HepG2 (cell line): ENCODE measurements around the gene AKAP14. TPM values are rescaled to one million over a fixed set of nuclear protein-coding genes. Genes with fewer than 3 reads are reported as not detected.

Experiments
- FOXJ3 ChIP-seq: sonication (generic); formaldehyde crosslinking; IDR thresholded peaks from 2 replicates; pipeline ENCODE4 v1.4.0; 2020; ENCODE audit warnings: missing genetic modification reagents, mild to moderate bottlenecking, borderline replicate concordance
- HDAC2 ChIP-seq: sonication (generic); formaldehyde crosslinking; IDR thresholded peaks from 2 replicates; pipeline ENCODE4 v1.4.0; 2020; ENCODE audit warnings: missing genetic modification reagents
- HOXD1 ChIP-seq: sonication (generic); formaldehyde crosslinking; IDR thresholded peaks from 2 replicates; pipeline ENCODE4 v1.5.0; 2020; ENCODE audit warnings: missing genetic modification reagents
- KLF16 ChIP-seq, 2 experiments: sonication (generic) in 1 of 2; formaldehyde crosslinking in 1 of 2; IDR thresholded peaks; 2 replicates each; pipeline versions ENCODE4 v1.6.1 to v1.8.0; 2016 to 2023; ENCODE audit warnings: missing genetic modification reagents in 2 of 2, missing compliant biosample characterization in 1 of 2
- MEIS2 ChIP-seq: sonication (generic); formaldehyde crosslinking; IDR thresholded peaks from 2 replicates; pipeline ENCODE4 v1.9.0; 2021; ENCODE audit warnings: mild to moderate bottlenecking, missing genetic modification reagents
- MLLT10 ChIP-seq: sonication (generic); formaldehyde crosslinking; IDR thresholded peaks from 2 replicates; pipeline ENCODE4 v1.4.0; 2020; ENCODE audit warnings: missing genetic modification reagents
- SALL2 ChIP-seq: sonication (generic); formaldehyde crosslinking; IDR thresholded peaks from 2 replicates; pipeline ENCODE4 v1.8.1; 2023; ENCODE audit warnings: mild to moderate bottlenecking, missing genetic modification reagents, inconsistent platforms
- STAG1 ChIP-seq: sonication (generic); formaldehyde crosslinking; IDR thresholded peaks from 2 replicates; pipeline ENCODE4 v1.4.0; 2020; ENCODE audit warnings: missing genetic modification reagents
- THAP11 ChIP-seq: IDR thresholded peaks from 2 replicates; pipeline ENCODE4 v1.6.1; 2016; ENCODE audit warnings: missing biosample characterization, missing genetic modification reagents
- ZMYM4 ChIP-seq: sonication (generic); formaldehyde crosslinking; IDR thresholded peaks from 2 replicates; pipeline ENCODE4 v1.8.1; 2023; ENCODE audit warnings: mild to moderate bottlenecking, missing genetic modification reagents
- ZNF574 ChIP-seq: sonication (generic); formaldehyde crosslinking; IDR thresholded peaks from 2 replicates; pipeline ENCODE4 v1.4.0; 2020; ENCODE audit warnings: missing genetic modification reagents
- polyA plus RNA-seq, 8 experiments: library from polyadenylated mRNA; depleted of rRNA in 3 of 8; stranded (reverse) in 7 of 8; unstranded in 1 of 8; fragments of >200 nt; fragmentation: Illumina TruSeq in 4 of 8; extraction: Trizol in 4 of 8; gene quantifications; 2 replicates each; pipeline versions ENCODE4 v1.2.1 to v1.2.3, GENCODE V29; 2011 to 2016; ENCODE audit warnings: low read depth in 4 of 8, missing spikeins in 1 of 8, mixed read lengths in 1 of 8; ENCODE audit not compliant: insufficient read depth in 1 of 8
- total RNA-seq, 5 experiments: library from RNA; depleted of rRNA; stranded (reverse); fragments of >200 nt; fragmentation: Illumina TruSeq; extraction: Trizol; gene quantifications; 2 replicates each; pipeline ENCODE4 v1.2.3, GENCODE V29; 2016; ENCODE audit warnings: low read depth in 1 of 5
- TF ChIP-seq, protein P1 (sequence below): sonication (generic); formaldehyde crosslinking; IDR thresholded peaks from 2 replicates; pipeline ENCODE4 v1.4.0; 2020; ENCODE audit warnings: missing genetic modification reagents, borderline replicate concordance
- TF ChIP-seq, protein P2 (sequence below): sonication (generic); formaldehyde crosslinking; IDR thresholded peaks from 2 replicates; pipeline ENCODE4 v1.5.1; 2020; ENCODE audit warnings: missing genetic modification reagents, mild to moderate bottlenecking, borderline replicate concordance
- TF ChIP-seq, protein P3 (sequence below): IDR thresholded peaks from 2 replicates; pipeline ENCODE4 v1.6.1; 2016; ENCODE audit warnings: missing compliant biosample characterization, missing genetic modification reagents, borderline replicate concordance
- TF ChIP-seq, protein P4 (sequence below): sonication (generic); formaldehyde crosslinking; IDR thresholded peaks from 2 replicates; pipeline ENCODE4 v1.5.1; 2020; ENCODE audit warnings: missing genetic modification reagents, mild to moderate bottlenecking, borderline replicate concordance
- TF ChIP-seq, protein P5 (sequence below): sonication (generic); formaldehyde crosslinking; IDR thresholded peaks from 2 replicates; pipeline ENCODE4 v1.8.1; 2023; ENCODE audit warnings: mild to moderate bottlenecking, missing genetic modification reagents

Gene AKAP14
- total and polyA plus RNA-seq, 2 of the 13 experiments (the other 11 are each of a cell fraction or from before 2014, with no cell fraction given): 0.20 to 1.7 TPM

DNA sequence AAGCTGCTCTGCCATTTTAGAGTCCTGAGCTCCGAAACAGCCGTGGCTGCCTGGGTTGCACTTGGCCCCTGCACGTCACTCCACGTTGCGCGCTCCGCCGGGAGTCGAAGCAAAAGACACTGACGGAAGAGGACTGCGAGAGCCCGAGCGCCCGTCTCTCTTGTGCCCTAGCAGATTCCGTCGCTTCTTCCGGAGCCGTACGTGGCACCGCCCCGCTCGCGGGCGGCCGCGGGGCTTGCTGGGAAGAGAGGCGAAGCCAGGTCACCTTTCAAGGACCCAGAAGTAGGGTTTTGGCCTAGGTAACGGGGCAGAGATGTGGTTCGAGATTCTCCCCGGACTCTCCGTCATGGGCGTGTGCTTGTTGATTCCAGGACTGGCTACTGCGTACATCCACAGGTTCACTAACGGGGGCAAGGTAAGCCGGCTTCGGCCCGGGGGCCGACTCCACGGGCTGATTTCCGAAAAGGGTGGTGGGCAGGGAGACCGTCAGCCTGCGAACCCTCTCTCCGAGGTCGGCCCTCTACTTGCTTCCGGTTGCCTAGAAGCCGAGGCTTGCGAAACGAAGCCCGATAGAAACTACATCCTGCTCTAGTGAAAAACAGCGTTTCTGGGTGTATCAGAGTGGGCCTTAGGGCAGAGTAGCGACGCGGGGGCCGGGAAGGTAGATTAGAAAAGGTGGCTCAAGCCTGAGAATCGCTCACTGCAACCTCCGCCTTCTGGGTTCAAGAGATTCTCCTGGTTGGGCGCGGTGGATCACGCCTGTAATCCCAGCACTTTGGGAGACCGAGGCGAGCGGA lies 23.9 kb upstream of the AKAP14 start, which contains the start of the genes NDUFA1 and RNF113A (continued):
- TF ChIP-seq MEIS2 (CRISPR knock-in tag) (peak; percentile 52; the same call in 1 of the 2 replicates), MLLT10 (CRISPR knock-in tag) (no peak), STAG1 (no peak), HDAC2 (CRISPR knock-in tag) (peak; percentile 32), SALL2 (peak; percentile 60), ZNF574 (CRISPR knock-in tag) (peak; percentile 81), KLF16 (CRISPR knock-in tag; IDR thresholded peaks at IDR 0.05) (peak in 1 of 2 experiments; percentile 80; a peak in 2 of 4 replicates), HOXD1 (0 out of 2 replicates have a peak, but pooled peaks have one; percentile 35), ZMYM4 (CRISPR knock-in tag) (peak; percentile 62), FOXJ3 (CRISPR knock-in tag) (peak; percentile 56; the same call in 1 of the 2 replicates), THAP11 (CRISPR knock-in tag) (peak; percentile 89)
- TF ChIP-seq, protein P1, sequence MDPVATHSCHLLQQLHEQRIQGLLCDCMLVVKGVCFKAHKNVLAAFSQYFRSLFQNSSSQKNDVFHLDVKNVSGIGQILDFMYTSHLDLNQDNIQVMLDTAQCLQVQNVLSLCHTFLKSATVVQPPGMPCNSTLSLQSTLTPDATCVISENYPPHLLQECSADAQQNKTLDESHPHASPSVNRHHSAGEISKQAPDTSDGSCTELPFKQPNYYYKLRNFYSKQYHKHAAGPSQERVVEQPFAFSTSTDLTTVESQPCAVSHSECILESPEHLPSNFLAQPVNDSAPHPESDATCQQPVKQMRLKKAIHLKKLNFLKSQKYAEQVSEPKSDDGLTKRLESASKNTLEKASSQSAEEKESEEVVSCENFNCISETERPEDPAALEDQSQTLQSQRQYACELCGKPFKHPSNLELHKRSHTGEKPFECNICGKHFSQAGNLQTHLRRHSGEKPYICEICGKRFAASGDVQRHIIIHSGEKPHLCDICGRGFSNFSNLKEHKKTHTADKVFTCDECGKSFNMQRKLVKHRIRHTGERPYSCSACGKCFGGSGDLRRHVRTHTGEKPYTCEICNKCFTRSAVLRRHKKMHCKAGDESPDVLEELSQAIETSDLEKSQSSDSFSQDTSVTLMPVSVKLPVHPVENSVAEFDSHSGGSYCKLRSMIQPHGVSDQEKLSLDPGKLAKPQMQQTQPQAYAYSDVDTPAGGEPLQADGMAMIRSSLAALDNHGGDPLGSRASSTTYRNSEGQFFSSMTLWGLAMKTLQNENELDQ (CRISPR knock-in tag): no peak
- TF ChIP-seq, protein P2, sequence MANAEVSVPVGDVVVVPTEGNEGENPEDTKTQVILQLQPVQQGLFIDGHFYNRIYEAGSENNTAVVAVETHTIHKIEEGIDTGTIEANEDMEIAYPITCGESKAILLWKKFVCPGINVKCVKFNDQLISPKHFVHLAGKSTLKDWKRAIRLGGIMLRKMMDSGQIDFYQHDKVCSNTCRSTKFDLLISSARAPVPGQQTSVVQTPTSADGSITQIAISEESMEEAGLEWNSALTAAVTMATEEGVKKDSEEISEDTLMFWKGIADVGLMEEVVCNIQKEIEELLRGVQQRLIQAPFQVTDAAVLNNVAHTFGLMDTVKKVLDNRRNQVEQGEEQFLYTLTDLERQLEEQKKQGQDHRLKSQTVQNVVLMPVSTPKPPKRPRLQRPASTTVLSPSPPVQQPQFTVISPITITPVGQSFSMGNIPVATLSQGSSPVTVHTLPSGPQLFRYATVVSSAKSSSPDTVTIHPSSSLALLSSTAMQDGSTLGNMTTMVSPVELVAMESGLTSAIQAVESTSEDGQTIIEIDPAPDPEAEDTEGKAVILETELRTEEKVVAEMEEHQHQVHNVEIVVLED: peak; percentile 90
- TF ChIP-seq, protein P3, sequence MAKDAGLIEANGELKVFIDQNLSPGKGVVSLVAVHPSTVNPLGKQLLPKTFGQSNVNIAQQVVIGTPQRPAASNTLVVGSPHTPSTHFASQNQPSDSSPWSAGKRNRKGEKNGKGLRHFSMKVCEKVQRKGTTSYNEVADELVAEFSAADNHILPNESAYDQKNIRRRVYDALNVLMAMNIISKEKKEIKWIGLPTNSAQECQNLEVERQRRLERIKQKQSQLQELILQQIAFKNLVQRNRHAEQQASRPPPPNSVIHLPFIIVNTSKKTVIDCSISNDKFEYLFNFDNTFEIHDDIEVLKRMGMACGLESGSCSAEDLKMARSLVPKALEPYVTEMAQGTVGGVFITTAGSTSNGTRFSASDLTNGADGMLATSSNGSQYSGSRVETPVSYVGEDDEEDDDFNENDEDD (CRISPR knock-in tag): peak; percentile 62; the same call in 1 of the 2 replicates
- TF ChIP-seq, protein P4, sequence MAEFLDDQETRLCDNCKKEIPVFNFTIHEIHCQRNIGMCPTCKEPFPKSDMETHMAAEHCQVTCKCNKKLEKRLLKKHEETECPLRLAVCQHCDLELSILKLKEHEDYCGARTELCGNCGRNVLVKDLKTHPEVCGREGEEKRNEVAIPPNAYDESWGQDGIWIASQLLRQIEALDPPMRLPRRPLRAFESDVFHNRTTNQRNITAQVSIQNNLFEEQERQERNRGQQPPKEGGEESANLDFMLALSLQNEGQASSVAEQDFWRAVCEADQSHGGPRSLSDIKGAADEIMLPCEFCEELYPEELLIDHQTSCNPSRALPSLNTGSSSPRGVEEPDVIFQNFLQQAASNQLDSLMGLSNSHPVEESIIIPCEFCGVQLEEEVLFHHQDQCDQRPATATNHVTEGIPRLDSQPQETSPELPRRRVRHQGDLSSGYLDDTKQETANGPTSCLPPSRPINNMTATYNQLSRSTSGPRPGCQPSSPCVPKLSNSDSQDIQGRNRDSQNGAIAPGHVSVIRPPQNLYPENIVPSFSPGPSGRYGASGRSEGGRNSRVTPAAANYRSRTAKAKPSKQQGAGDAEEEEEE (CRISPR knock-in tag): 0 out of 2 replicates have a peak, but pooled peaks have one; percentile 16
- TF ChIP-seq, protein P5, sequence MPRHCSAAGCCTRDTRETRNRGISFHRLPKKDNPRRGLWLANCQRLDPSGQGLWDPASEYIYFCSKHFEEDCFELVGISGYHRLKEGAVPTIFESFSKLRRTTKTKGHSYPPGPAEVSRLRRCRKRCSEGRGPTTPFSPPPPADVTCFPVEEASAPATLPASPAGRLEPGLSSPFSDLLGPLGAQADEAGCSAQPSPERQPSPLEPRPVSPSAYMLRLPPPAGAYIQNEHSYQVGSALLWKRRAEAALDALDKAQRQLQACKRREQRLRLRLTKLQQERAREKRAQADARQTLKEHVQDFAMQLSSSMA (CRISPR knock-in tag): peak; percentile 99
